DND-41 (cell line): ENCODE data around the gene FAM174C.

Experiments
- ATAC-seq: fragments of 200-7000 bp; cut with Tn5 transposase; 3 replicates; pipeline ENCODE4 v1.9.1; 2021; ENCODE audit warnings: low read depth; ENCODE audit not compliant: insufficient read depth
- DNase-seq: peaks from one replicate; pipeline ENCODE4 v3.0.0-alpha.2; 2020
- H2AFZ ChIP-seq: 2 replicates; pipeline ENCODE4 v1.6.0; 2012; ENCODE audit warnings: low read depth, low read length
- H3K27ac ChIP-seq: 2 replicates; pipeline ENCODE4 v1.5.1; 2012; ENCODE audit warnings: low read length, inconsistent platforms
- H3K27me3 ChIP-seq: fragments of 200-600 bp; sonication (generic); 2 replicates; pipeline ENCODE4 v1.6.0; 2012; ENCODE audit warnings: low read length, mild to moderate bottlenecking, inconsistent platforms; ENCODE audit not compliant: insufficient read depth, poor library complexity
- H3K36me3 ChIP-seq: 2 replicates; pipeline ENCODE4 v1.5.1; 2012; ENCODE audit warnings: low read length, inconsistent platforms; ENCODE audit not compliant: insufficient read depth
- H3K4me1 ChIP-seq: 2 replicates; pipeline ENCODE4 v1.5.1; 2012; ENCODE audit warnings: mild to moderate bottlenecking, low read length; ENCODE audit not compliant: insufficient read depth
- H3K4me2 ChIP-seq: 2 replicates; pipeline ENCODE4 v1.6.0; 2012; ENCODE audit warnings: mild to moderate bottlenecking, moderate library complexity, low read length, inconsistent platforms; ENCODE audit not compliant: insufficient read depth
- H3K4me3 ChIP-seq, 2 experiments: fragments of 200-600 bp in 1 of 2; shearing (Covaris generic) in 1 of 2; 2 replicates each; pipeline ENCODE4 v1.5.1; 2012 to 2016; ENCODE audit warnings: inconsistent platforms in 2 of 2, low read length in 2 of 2, mild to moderate bottlenecking in 2 of 2, low read depth in 1 of 2, moderate library complexity in 1 of 2
- H3K79me2 ChIP-seq: 2 replicates; pipeline ENCODE4 v1.6.0; 2012; ENCODE audit warnings: low read length, inconsistent platforms; ENCODE audit not compliant: insufficient read depth
- H3K9ac ChIP-seq: 2 replicates; pipeline ENCODE4 v1.6.0; 2012; ENCODE audit warnings: low read depth, mild to moderate bottlenecking, inconsistent platforms, low read length, moderate library complexity
- H3K9me3 ChIP-seq: 2 replicates; pipeline ENCODE4 v1.5.1; 2012; ENCODE audit warnings: low read length, moderate library complexity, mild to moderate bottlenecking, inconsistent platforms; ENCODE audit not compliant: insufficient read depth, severe bottlenecking
- H4K20me1 ChIP-seq: 2 replicates; pipeline ENCODE4 v1.6.0; 2012; ENCODE audit warnings: low read length; ENCODE audit not compliant: insufficient read depth
- CTCF ChIP-seq: IDR thresholded peaks from 2 replicates; pipeline ENCODE4 v1.5.1; 2012; ENCODE audit warnings: borderline replicate concordance, low read length, moderate library complexity, mild to moderate bottlenecking; ENCODE audit not compliant: poor library complexity, severe bottlenecking; ENCODE audit errors: extremely low read depth
- EZH2 ChIP-seq: IDR thresholded peaks from 3 replicates; pipeline ENCODE4 v1.6.1; 2012; ENCODE audit warnings: borderline replicate concordance, low read depth, mild to moderate bottlenecking, moderate library complexity, low read length, inconsistent platforms; ENCODE audit not compliant: severe bottlenecking

FAM174C gene

DNA sequence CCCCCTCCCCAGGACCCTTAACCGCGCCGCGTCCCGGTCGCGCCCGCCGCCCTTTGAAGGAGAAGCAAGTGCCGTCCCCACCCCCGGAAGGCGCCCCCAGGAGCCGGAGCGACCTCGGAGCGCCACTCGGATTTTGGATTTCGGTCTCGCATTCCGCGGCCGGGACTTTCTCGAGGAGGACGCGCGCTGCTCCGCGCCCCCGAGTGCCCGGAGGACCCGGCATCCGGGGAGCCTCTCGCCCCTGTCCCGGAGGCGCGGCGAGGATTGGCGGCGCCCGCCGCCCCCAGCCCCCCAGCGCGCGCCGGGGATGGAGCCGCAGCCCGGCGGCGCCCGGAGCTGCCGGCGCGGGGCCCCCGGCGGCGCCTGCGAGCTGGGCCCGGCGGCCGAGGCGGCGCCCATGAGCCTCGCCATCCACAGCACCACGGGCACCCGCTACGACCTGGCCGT is 25.3 kb upstream of the FAM174C start:
- peaks cover 38% of the 10 kb centered on the region for H4K20me1 ChIP-seq
- H3K79me2 ChIP-seq = peaks cover 48% of the 10 kb centered on the region
- peak overlapping the region; percentile 77 for H3K4me2 ChIP-seq

DNA sequence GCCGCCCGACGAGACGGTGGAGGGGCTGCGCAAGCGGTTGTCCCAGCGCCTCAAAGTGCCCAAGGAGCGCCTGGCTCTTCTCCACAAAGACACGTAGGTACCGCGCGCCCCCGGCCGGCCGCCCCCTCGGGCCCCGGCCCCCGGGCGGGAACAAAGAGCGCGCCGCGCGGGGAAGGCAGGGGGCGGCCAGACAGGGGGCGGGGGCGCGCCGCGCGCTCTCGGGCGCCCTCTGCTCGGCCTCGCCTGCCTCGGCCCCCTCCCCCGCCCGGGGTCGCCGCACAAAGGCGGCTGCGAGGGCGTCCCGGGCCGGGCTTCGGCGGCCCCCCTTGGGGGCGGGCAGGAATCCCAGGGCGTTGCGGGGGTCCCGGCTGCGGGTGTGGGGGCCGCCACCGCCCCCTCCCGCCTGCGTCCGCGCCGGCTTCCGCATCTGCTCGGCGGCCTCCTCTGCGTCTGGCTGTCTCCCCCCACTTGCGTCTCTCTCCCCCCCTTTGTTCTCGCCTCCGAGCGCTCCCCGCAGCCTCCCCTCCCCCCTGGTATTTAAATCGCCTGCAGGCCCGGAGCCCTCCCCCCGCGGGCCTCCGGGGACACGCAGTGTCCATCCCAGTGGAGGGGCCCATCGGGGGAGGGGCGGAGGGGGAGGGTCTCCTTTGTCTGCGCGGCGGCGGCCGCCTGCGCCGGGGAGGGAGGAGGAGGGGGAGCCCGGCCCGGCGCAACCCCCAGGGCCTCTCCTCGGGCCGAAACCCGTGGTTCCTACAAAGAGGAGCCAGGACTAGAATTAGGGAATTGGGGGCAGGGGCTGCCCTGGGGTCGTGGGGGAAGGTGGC is 24.7 kb upstream of the FAM174C start:
- Histone ChIP-seq H2AFZ (peak overlapping the region; percentile 44; the same call in 1 of the 2 replicates), H3K9ac (peak overlapping the region; percentile 96), H3K27me3 (no peaks in the 10 kb centered on the region), H3K36me3 (peaks cover 31% of the 10 kb centered on the region), H4K20me1 (peaks cover 44% of the 10 kb centered on the region), H3K4me1 (peaks cover 47% of the 10 kb centered on the region), H3K4me2 (peak overlapping the region; percentile 77), H3K79me2 (peaks cover 52% of the 10 kb centered on the region), H3K9me3 (no peaks in the 10 kb centered on the region), H3K27ac (peak overlapping the region; percentile 87), H3K4me3 (peak overlapping the region; percentile 87 to 93)
- peak; percentile 6; the same call in 1 of the 3 replicates for ATAC-seq
- TF ChIP-seq CTCF (peak; percentile 7), EZH2 (no peak)
- peak; percentile 78 for DNase-seq

More for the DNA sequence above, 25.3 kb upstream of the FAM174C start:
- Histone ChIP-seq H3K9me3 (no peaks in the 10 kb centered on the region), H3K27me3 (no peaks in the 10 kb centered on the region), H2AFZ (peak overlapping the region; percentile 30; the same call in 1 of the 2 replicates), H3K36me3 (peaks cover 27% of the 10 kb centered on the region), H3K9ac (peak overlapping the region; percentile 96), H3K27ac (peak overlapping the region; percentile 87), H3K4me3 (peak overlapping the region; percentile 87 to 93), H3K4me1 (peaks cover 47% of the 10 kb centered on the region)
- DNase-seq (no peak), ATAC-seq (no peak)
- TF ChIP-seq CTCF (no peak), EZH2 (no peak)

- H3K9ac ChIP-seq = peak overlapping the region; percentile 96
- peaks cover 49% of the 10 kb centered on the region for H3K4me1 ChIP-seq
- DNase-seq = peak; percentile 83
- peak overlapping the region; percentile 87 to 93 for H3K4me3 ChIP-seq
- H3K27ac ChIP-seq = peak overlapping the region; percentile 87
- TF ChIP-seq EZH2 (no peak), CTCF (no peak)
- peak; percentile 25 for ATAC-seq
- H3K79me2 ChIP-seq = peaks cover 54% of the 10 kb centered on the region
- H3K36me3 ChIP-seq = peaks cover 38% of the 10 kb centered on the region
- H3K9me3 ChIP-seq = no peaks in the 10 kb centered on the region
- H3K27me3 ChIP-seq = no peaks in the 10 kb centered on the region
- H3K4me2 ChIP-seq = peak overlapping the region; percentile 77
- peaks cover 50% of the 10 kb centered on the region for H4K20me1 ChIP-seq
- H2AFZ ChIP-seq = no peak overlapping the region
These were observed 23.8 kb upstream of the FAM174C start for GRCh38 chr19:1251330-1252220.
